ENCODE data around the gene ARL8B. TPM values are rescaled to one million over a fixed set of nuclear protein-coding genes. Genes with fewer than 3 reads are reported as not detected.

The ARL8B gene
- total RNA-seq, 3 donors from 2014 or later, result 49.3 to 68.5 (median 57.6) TPM

DNA sequence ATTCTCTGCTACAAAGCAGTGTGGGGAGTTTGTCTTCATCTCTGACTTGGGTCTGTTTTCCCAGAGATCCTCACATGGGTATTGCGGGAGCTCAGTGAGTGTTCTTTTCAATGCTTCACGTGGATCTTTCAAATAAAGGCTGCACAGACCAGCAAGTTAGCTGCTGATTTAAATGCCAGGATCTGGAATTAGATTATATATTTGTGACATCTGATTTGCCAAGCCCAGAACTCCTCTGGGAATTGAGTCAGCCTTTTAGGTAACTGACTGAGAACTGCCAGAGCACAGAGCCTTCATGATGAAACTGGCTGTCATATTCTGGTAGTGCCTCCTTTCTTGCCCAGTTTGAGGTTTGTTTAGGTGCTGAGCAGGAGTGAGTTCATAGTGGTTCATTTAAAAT, 80.1 kb downstream of the ARL8B start:
- intact Hi-C loops (cut with DNase I, micrococcal nuclease), result no loop called here
- TF ChIP-seq, protein P1, sequence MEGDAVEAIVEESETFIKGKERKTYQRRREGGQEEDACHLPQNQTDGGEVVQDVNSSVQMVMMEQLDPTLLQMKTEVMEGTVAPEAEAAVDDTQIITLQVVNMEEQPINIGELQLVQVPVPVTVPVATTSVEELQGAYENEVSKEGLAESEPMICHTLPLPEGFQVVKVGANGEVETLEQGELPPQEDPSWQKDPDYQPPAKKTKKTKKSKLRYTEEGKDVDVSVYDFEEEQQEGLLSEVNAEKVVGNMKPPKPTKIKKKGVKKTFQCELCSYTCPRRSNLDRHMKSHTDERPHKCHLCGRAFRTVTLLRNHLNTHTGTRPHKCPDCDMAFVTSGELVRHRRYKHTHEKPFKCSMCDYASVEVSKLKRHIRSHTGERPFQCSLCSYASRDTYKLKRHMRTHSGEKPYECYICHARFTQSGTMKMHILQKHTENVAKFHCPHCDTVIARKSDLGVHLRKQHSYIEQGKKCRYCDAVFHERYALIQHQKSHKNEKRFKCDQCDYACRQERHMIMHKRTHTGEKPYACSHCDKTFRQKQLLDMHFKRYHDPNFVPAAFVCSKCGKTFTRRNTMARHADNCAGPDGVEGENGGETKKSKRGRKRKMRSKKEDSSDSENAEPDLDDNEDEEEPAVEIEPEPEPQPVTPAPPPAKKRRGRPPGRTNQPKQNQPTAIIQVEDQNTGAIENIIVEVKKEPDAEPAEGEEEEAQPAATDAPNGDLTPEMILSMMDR (IDR thresholded peaks at IDR 0.05), result no peak
- Histone ChIP-seq H3K4me1 (ENCODE audit: low read depth) (no peaks in the 10 kb centered on the region), H3K9me3 (no peaks in the 10 kb centered on the region), H3K4me3 (no peak overlapping the region), H3K36me3 (ENCODE audit: low read depth) (peaks cover 6% of the 10 kb centered on the region)
- no peak for DNase-seq
- no peak for ATAC-seq

DNA sequence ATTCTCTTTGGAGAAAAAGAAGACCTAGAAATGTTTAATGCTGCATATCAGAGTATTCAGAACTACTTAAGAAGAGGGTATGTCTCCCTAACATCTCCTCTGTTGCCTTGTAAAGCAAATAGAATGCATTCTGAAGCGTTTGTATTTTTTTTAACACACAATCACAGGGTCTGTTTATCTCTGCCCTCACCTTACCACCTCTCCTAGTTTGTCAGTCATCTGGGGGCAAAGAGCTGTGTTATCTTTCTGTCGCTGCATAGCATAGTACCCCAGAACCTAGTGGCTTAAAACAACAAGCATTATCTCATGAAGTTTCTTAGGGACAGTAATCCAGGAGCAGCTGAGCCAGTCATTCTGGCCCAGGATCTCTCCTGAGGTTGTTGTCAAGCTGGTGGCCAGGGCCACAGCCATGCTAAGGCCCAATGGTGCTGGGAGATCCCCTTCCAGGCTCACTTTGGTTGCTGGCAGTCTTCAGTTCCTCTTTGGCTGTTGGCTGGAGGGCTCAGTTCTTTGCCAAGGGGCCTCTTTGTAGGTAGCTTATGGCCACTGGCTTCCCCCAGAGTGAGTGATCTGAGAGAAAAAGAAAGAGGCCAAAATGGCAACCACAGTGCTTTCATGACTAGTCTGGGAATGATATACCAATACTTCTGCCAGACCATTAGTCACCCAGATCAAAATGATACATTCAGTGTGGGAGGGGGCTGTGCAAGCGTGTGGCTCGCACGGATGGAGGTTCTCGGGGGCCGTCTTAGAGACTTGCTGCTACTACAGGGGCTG, 83.3 kb downstream of the ARL8B start:
- TF ChIP-seq, protein P1 (IDR thresholded peaks at IDR 0.05), result no peak
- DNase-seq, result no peak
- Histone ChIP-seq H3K4me3 (no peak overlapping the region), H3K9me3 (no peaks in the 10 kb centered on the region), H3K36me3 (ENCODE audit: low read depth) (peaks cover 6% of the 10 kb centered on the region), H3K4me1 (ENCODE audit: low read depth) (no peaks in the 10 kb centered on the region)
- intact Hi-C loops (cut with DNase I, micrococcal nuclease), result no loop called here
- ATAC-seq, result peak; percentile 25

DNA sequence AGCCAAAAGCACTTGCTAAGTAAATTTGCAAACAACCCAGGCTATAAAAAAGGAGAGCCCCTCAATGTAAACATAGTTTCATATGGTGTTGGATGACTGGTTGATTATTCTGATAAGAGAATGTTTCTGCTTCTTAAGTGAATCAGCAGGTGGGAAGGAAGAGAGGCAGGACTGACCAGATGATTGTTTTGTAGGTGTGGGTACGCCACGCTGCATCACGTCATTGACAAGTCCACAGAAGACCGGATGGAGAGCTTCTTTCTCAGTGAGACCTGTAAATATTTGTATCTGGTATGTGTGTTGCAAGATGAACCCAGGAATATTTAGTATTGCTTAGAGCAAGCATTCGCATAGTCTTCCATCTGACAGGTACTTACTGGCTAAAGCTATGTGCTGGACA, 88.8 kb downstream of the ARL8B start:
- no peak for DNase-seq
- intact Hi-C loops (cut with DNase I, micrococcal nuclease), result no loop called here
- no peak overlapping the region for H3K4me3 ChIP-seq

DNA sequence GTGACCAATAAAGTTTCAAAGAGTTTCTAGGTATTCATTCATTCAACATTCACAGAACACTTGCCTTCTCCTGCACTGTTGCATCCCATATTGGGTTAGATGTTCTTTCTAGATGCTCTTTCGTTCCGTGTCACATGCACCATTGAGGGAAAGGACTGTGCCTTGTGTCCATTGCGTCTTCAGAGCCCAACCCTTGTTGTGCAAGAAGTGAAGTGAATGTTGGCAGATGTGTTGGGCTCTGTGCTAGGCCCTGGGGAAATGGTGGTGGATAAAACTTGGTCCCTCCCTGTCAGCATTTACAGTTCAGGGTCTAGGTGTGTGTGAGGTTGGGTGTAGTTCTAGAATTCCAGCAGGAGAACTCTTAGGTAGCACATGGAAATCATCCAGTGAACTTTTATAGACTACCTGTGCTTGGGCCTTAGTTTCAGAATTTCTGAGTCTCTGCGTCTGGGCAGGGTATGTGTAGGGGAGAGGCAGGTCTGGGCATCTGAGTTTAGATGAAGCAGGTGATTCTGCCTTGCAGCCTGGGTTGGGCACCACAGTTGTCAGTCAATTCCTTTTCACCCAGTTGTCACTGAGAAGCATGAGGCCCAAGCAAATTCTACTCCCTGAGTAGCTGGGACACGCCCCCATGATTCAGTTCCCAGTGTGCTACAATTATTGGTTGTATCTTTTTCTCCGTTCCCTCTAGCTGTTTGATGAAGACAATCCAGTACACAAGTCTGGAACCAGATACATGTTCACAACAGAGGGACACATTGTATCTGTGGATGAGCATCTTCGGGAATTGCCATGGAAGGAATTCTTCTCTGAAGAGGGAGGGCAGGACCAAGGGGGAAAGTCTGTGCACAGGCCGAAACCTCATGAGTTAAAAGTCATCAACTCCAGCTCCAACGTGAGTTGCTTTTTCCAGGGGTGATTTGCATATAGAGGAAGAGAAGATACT, 90.8 kb downstream of the ARL8B start:
- intact Hi-C loops (cut with DNase I, micrococcal nuclease), result no loop called here
- no peaks in the 10 kb centered on the region for H3K9me3 ChIP-seq
- no peak overlapping the region for H3K4me3 ChIP-seq
- H3K36me3 ChIP-seq (ENCODE audit: low read depth), result peaks cover 14% of the 10 kb centered on the region
- DNase-seq (no peak), ATAC-seq (no peak)
- no peaks in the 10 kb centered on the region for H3K4me1 ChIP-seq (ENCODE audit: low read depth)
- TF ChIP-seq, protein P1 (IDR thresholded peaks at IDR 0.05), result no peak

More for the DNA sequence above, 88.8 kb downstream of the ARL8B start:
- Histone ChIP-seq H3K36me3 (ENCODE audit: low read depth) (peaks cover 9% of the 10 kb centered on the region), H3K9me3 (no peaks in the 10 kb centered on the region), H3K4me1 (ENCODE audit: low read depth) (no peaks in the 10 kb centered on the region)
- TF ChIP-seq, protein P1 (IDR thresholded peaks at IDR 0.05), result no peak
- peak; percentile 80 for ATAC-seq

DNA sequence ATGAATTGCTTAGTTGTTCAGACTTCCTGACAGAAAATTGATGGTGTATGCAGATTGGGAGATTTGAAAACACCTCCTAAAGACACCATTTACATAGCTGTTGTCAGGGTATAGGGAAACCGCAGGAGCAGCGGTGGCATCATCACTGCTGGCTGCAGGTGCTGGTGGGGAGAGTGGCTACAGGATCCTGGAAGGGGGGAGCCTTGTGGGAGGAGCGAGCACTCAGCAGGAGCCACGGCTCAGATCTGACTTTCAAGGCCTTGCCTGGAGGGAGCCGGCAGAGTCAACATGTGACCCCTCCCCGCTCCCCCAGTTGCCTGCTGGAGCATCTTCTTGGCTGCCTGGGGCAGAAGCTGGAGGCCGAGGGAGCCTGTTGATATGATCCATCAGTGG, 91.5 kb downstream of the ARL8B start:
- intact Hi-C loops (cut with DNase I, micrococcal nuclease), result no loop called here
- no peak for ATAC-seq
- DNase-seq, result no peak
- Histone ChIP-seq H3K4me3 (no peak overlapping the region), H3K36me3 (ENCODE audit: low read depth) (peaks cover 14% of the 10 kb centered on the region), H3K4me1 (ENCODE audit: low read depth) (no peaks in the 10 kb centered on the region), H3K9me3 (no peaks in the 10 kb centered on the region)
- TF ChIP-seq, protein P1 (IDR thresholded peaks at IDR 0.05), result no peak

All from mucosa of descending colon (tissue), 3 donors.